Measurements from ENCODE around the gene ARHGDIA. TPM values are rescaled to one million over a fixed set of nuclear protein-coding genes. Genes with fewer than 3 reads are reported as not detected.
"Not testable (repeated sequence)": the region's sequence is repeated elsewhere in the genome, so short reads cannot be mapped to it uniquely, and the experiment has no call there.

The ARHGDIA gene
- polyA plus RNA-seq (2012; ENCODE audit: missing spikeins) = 97.5 TPM

GRCh38 chr17:81870981-81871386, at the start of gene ARHGDIA:
ARHGDIA (minus strand) TSS chr17:81871337; CDS start chr17:81869930, 1,407 bp downstream.
- TF ChIP-seq TAF1 (IDR thresholded peaks at IDR 0.05; ENCODE audit: borderline replicate concordance, low read depth, low read length) (no peak; the same call in 1 of the 2 replicates), POLR2A (IDR thresholded peaks at IDR 0.05; ENCODE audit: low read depth, low read length) (no peak), POLR2AphosphoS5 (IDR thresholded peaks at IDR 0.05; ENCODE audit: low read depth, low read length) (no peak)
- FAIRE-seq (no peak), DNase-seq (ENCODE audit: insufficient read length) (no peak)

GRCh38 chr17:81918832-81919545, 47.9 kb upstream of the ARHGDIA start:
- DNase-seq (ENCODE audit: insufficient read length) (no peak), FAIRE-seq (peak; percentile 73)
- TF ChIP-seq TAF1 (IDR thresholded peaks at IDR 0.05; ENCODE audit: borderline replicate concordance, low read depth, low read length) (no peak), POLR2A (IDR thresholded peaks at IDR 0.05; ENCODE audit: low read depth, low read length) (no peak), POLR2AphosphoS5 (IDR thresholded peaks at IDR 0.05; ENCODE audit: low read depth, low read length) (no peak)

- FAIRE-seq = peak; percentile 54
These were observed 47.2 kb upstream of the ARHGDIA start for GRCh38 chr17:81918333-81918669.

GRCh38 chr17:81917565-81918332, 46.6 kb upstream of the ARHGDIA start, which contains the start of gene SIRT7:
SIRT7 (minus strand) TSS chr17:81918176; CDS start chr17:81918131, 45 bp downstream.
- peak; percentile 74; the same call in 1 of the 2 replicates for TF ChIP-seq TAF1 (IDR thresholded peaks at IDR 0.05; ENCODE audit: borderline replicate concordance, low read depth, low read length)
- TF ChIP-seq POLR2AphosphoS5 (IDR thresholded peaks at IDR 0.05; ENCODE audit: low read depth, low read length) = peak; percentile 80
- TF ChIP-seq POLR2A (IDR thresholded peaks at IDR 0.05; ENCODE audit: low read depth, low read length) = peak; percentile 89
- peak; percentile 88 for FAIRE-seq
- DNase-seq (ENCODE audit: insufficient read length) = peak; percentile 100

More at GRCh38 chr17:81918333-81918669, 47.2 kb upstream of the ARHGDIA start:
- DNase-seq (ENCODE audit: insufficient read length) = not testable (repeated sequence)

DNA sequence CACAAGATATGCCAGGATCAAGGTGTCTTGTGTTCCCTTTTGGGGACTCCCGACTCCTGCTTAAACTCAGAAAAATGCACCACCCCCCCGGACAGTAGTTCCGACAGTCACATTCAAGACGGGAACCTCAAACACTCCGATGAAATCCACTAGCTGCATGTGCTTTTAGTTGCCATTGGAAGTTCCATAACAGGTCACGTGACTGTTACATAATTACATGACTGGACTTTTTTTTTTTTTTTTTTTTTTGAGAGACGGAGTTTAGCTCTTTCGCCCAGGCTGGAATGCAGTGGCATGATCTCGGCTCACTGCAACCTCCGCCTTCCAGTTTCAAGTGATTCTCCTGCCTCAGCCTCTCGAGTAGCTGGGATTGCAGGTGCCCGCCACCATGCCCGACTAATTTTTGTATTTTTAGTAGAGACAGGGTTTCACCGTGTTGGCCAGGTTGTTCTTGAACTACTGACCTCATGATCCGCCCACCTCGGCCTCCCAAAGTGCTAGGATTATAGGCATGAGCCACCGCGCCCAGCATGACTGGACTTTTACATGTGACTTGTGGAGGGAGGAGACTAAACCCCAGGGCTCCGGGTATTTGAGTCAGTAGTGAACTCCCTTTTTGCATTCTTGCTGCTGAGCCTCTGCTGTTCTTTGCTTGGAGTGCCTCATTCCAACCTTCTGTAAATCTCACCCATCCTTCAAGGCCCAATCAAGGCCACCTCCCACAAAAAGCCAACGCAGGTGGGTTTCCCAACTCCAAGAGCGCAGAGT, 45.3 kb upstream of the ARHGDIA start:
- FAIRE-seq (no peak), DNase-seq (ENCODE audit: insufficient read length) (no peak)
- no peak for TF ChIP-seq POLR2A (IDR thresholded peaks at IDR 0.05; ENCODE audit: low read depth, low read length)
- TF ChIP-seq TAF1 (IDR thresholded peaks at IDR 0.05; ENCODE audit: borderline replicate concordance, low read depth, low read length) = no peak
- TF ChIP-seq POLR2AphosphoS5 (IDR thresholded peaks at IDR 0.05; ENCODE audit: low read depth, low read length) = no peak

GRCh38 chr17:81915331-81915730, 44.2 kb upstream of the ARHGDIA start:
- TF ChIP-seq TAF1 (IDR thresholded peaks at IDR 0.05; ENCODE audit: borderline replicate concordance, low read depth, low read length) (no peak), POLR2AphosphoS5 (IDR thresholded peaks at IDR 0.05; ENCODE audit: low read depth, low read length) (no peak), POLR2A (IDR thresholded peaks at IDR 0.05; ENCODE audit: low read depth, low read length) (no peak)
- no peak for DNase-seq (ENCODE audit: insufficient read length)
- FAIRE-seq = no peak

DNA sequence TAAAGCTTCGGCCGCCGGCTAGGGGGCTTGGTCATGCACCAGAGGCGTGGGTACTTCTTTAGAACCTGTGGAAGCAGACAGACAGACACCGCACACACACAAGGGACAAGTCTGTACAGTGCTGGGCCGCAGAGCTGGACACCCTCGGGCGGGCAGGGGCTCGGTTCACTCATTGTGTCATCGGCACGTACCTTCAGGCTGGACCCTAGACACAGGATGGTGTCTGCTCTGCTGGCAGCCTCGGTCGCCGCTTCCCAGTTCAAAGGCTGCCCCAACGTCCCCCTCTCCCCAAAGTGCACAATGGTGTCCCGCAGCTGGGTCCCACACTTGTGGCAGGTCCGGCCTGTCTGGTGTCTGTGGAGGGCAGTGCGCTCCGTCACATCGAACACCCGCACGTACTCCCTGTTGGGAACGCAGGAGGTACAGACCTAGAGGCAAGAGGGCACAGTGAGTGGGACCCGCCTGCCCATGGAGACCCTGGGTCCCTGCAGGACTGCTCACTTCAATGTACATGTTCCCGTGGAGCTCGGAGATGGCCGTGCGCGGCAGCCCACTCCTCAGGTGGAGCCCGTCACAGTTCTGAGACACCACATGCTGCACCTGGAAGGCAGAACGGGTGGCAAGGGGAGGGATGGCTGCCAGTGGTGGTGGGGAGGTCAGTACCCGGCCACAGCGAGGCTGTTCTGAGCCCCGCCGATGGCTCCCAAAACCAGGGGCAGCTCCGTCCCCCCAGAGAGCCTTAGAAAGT, 43.1 kb upstream of the ARHGDIA start:
- no peak for FAIRE-seq
- no peak for TF ChIP-seq POLR2AphosphoS5 (IDR thresholded peaks at IDR 0.05; ENCODE audit: low read depth, low read length)
- no peak for TF ChIP-seq POLR2A (IDR thresholded peaks at IDR 0.05; ENCODE audit: low read depth, low read length)
- TF ChIP-seq TAF1 (IDR thresholded peaks at IDR 0.05; ENCODE audit: borderline replicate concordance, low read depth, low read length) = no peak
- no peak for DNase-seq (ENCODE audit: insufficient read length)

DNA sequence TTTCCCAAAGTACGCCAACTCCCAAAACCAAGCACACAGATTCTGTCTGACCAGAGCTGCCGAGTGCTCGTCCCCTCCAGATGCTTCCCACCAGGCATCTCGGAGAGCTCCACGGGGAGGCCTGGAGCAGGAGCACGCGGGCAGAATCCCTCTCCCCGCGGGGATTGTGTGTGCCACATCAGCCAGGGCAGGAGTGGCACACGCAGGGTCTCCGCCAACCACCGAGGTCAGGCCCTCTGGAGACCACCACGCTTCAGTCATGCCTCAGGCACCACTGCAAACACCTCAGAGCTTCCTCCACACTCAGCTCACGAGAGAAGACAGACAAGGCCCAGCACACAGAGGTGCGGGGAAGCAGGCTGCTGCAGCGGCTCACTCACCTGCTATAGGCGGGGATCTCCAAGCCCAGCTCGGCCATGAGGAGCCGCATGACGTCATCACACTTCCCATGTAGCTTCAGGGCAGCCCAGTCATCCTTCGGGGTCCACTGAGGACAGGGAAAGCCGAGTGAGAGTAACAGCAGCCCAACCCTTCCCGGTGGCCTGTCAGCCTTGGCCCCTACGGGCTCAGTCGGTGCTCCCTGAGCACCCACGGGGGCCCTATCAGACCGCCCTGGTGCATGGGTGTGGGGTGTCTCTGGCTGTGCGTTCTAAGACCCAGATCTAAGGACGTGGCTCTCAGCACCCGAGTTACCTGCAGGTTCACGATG, 42.4 kb upstream of the ARHGDIA start:
- no peak for DNase-seq (ENCODE audit: insufficient read length)
- no peak for FAIRE-seq
- no peak for TF ChIP-seq POLR2AphosphoS5 (IDR thresholded peaks at IDR 0.05; ENCODE audit: low read depth, low read length)
- TF ChIP-seq POLR2A (IDR thresholded peaks at IDR 0.05; ENCODE audit: low read depth, low read length) = no peak
- TF ChIP-seq TAF1 (IDR thresholded peaks at IDR 0.05; ENCODE audit: borderline replicate concordance, low read depth, low read length) = no peak

GRCh38 chr17:81912441-81913309, 41.5 kb upstream of the ARHGDIA start:
- TF ChIP-seq TAF1 (IDR thresholded peaks at IDR 0.05; ENCODE audit: borderline replicate concordance, low read depth, low read length) (no peak), POLR2AphosphoS5 (IDR thresholded peaks at IDR 0.05; ENCODE audit: low read depth, low read length) (no peak), POLR2A (IDR thresholded peaks at IDR 0.05; ENCODE audit: low read depth, low read length) (no peak)
- FAIRE-seq = no peak
- no peak for DNase-seq (ENCODE audit: insufficient read length)
